ENCODE measurements around the gene BACH2. TPM values are rescaled to one million over a fixed set of nuclear protein-coding genes. Genes with fewer than 3 reads are reported as not detected.
"Not testable (repeated sequence)": the region's sequence is repeated elsewhere in the genome, so short reads cannot be mapped to it uniquely, and the experiment has no call there.

BACH2 gene
- total RNA-seq, 1 donor from 2014 or later = 34.1 TPM

DNA sequence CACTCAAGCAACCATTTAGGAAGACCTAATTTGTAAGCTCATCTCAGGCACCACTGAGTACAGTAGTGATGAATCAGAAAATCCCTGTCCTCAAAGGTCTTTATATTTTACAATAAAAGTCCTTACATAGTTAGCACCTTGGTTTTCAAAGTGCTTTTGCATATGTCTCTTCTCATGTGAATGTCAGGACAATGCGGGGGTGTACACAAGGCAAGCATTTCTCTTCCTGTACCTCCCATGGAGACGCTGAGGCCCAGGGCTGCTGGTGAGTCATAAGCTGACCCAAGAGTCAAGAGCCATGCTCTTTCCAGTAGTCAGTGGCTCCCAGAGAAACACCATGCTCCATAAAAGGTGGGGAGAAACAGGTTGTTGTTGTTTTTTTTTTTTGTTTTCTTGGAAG, 228.4 kb downstream of the BACH2 start:
- Mint-ChIP-seq H3K9me3 (peaks cover 4% of the 10 kb centered on the region), H3K27ac (no peak overlapping the region), H3K4me3 (no peak overlapping the region), H3K36me3 (peaks cover 5% of the 10 kb centered on the region), H3K27me3 (ENCODE audit: low read depth) (no peaks in the 10 kb centered on the region), H3K4me1 (peaks cover 9% of the 10 kb centered on the region)
- TF ChIP-seq, protein P1, sequence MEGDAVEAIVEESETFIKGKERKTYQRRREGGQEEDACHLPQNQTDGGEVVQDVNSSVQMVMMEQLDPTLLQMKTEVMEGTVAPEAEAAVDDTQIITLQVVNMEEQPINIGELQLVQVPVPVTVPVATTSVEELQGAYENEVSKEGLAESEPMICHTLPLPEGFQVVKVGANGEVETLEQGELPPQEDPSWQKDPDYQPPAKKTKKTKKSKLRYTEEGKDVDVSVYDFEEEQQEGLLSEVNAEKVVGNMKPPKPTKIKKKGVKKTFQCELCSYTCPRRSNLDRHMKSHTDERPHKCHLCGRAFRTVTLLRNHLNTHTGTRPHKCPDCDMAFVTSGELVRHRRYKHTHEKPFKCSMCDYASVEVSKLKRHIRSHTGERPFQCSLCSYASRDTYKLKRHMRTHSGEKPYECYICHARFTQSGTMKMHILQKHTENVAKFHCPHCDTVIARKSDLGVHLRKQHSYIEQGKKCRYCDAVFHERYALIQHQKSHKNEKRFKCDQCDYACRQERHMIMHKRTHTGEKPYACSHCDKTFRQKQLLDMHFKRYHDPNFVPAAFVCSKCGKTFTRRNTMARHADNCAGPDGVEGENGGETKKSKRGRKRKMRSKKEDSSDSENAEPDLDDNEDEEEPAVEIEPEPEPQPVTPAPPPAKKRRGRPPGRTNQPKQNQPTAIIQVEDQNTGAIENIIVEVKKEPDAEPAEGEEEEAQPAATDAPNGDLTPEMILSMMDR (IDR thresholded peaks at IDR 0.05; ENCODE audit: unreplicated experiment) = no peak
- no peak for DNase-seq (ENCODE audit: low spot score in 2 of 2, unreplicated experiment in 2 of 2)

DNA sequence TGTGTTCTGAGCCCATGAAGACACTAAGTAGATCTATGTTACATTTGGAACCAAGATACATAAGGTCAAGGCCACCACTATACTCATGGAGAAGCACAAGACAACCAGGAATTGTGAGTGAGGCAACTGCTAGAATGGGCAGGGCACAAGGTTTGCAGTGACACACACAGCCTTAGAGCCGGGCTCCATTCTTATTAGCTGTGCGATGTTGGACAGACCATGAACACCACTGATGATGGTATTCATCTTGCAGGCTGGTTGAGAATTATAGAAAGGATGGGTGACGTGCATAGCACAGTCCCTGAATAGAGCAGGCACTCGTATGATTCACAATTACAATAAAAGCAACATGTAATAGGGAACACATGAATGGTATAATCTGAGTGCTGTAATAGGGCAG, 229.9 kb downstream of the BACH2 start:
- TF ChIP-seq, protein P1 (IDR thresholded peaks at IDR 0.05; ENCODE audit: unreplicated experiment) = no peak
- Mint-ChIP-seq H3K9me3 (peaks cover 4% of the 10 kb centered on the region), H3K4me3 (no peak overlapping the region), H3K27ac (no peak overlapping the region), H3K36me3 (peaks cover 5% of the 10 kb centered on the region), H3K27me3 (ENCODE audit: low read depth) (no peaks in the 10 kb centered on the region), H3K4me1 (no peaks in the 10 kb centered on the region)
- no peak for DNase-seq (ENCODE audit: low spot score in 2 of 2, unreplicated experiment in 2 of 2)

GRCh38 chr6:90065173-90065572, 231.5 kb downstream of the BACH2 start:
- TF ChIP-seq, protein P1 (IDR thresholded peaks at IDR 0.05; ENCODE audit: unreplicated experiment) = no peak
- no peak overlapping the region for H3K4me3 Mint-ChIP-seq
- no peaks in the 10 kb centered on the region for H3K4me1 Mint-ChIP-seq
- H3K27me3 Mint-ChIP-seq (ENCODE audit: low read depth) = no peaks in the 10 kb centered on the region
- peaks cover 6% of the 10 kb centered on the region for H3K36me3 Mint-ChIP-seq
- no peak for DNase-seq (ENCODE audit: low spot score in 2 of 2, unreplicated experiment in 2 of 2)
- no peak overlapping the region for H3K27ac Mint-ChIP-seq
- peaks cover 5% of the 10 kb centered on the region for H3K9me3 Mint-ChIP-seq

DNA sequence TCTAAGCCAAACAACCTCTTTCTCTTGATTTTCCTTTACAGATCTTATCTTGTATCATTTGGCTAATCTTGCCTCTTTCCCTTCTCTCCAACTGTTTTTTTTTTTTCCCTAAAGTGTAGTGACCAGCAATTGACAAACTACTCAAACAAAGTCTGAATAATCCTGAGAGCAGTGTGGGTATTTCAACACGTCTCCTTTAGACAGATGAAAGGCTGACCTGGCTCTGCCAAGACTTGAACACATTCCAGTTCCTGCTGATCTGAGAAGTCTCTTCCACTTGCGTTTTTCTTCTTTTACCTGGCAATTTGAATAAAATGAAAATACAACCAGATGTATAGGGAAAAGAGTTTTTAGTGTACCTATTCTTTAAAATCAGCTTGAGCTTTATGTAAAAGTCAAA, 234.0 kb downstream of the BACH2 start:
- Mint-ChIP-seq H3K4me3 (no peak overlapping the region), H3K36me3 (peaks cover 16% of the 10 kb centered on the region), H3K27ac (no peak overlapping the region), H3K4me1 (no peaks in the 10 kb centered on the region), H3K27me3 (ENCODE audit: low read depth) (no peaks in the 10 kb centered on the region), H3K9me3 (peaks cover 11% of the 10 kb centered on the region)
- no peak for DNase-seq (ENCODE audit: low spot score in 2 of 2, unreplicated experiment in 2 of 2)
- TF ChIP-seq, protein P1 (IDR thresholded peaks at IDR 0.05; ENCODE audit: unreplicated experiment) = no peak

DNA sequence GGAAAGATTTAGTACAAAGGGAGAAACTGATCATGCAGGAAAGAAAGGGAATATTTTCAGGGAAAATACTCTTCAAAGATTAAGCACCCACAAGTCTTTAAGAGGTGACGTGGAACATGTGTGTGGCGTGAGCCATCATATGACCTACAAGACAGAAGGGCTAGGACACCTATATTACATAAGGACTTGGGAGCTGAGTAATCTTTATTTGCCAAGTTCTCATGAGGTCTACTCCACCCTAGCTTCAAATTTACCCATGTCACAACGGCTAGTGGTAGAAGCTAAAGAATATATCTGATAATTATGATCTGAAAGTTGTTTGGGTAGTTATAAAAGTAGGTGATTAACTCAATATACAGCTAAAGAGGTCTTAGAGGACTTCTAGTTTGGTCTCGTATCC, 234.6 kb downstream of the BACH2 start:
- no peak for DNase-seq (ENCODE audit: low spot score in 2 of 2, unreplicated experiment in 2 of 2)
- Mint-ChIP-seq H3K4me1 (no peaks in the 10 kb centered on the region), H3K27me3 (ENCODE audit: low read depth) (no peaks in the 10 kb centered on the region), H3K36me3 (peaks cover 21% of the 10 kb centered on the region), H3K9me3 (peaks cover 13% of the 10 kb centered on the region), H3K4me3 (no peak overlapping the region), H3K27ac (no peak overlapping the region)
- TF ChIP-seq, protein P1 (IDR thresholded peaks at IDR 0.05; ENCODE audit: unreplicated experiment) = no peak

DNA sequence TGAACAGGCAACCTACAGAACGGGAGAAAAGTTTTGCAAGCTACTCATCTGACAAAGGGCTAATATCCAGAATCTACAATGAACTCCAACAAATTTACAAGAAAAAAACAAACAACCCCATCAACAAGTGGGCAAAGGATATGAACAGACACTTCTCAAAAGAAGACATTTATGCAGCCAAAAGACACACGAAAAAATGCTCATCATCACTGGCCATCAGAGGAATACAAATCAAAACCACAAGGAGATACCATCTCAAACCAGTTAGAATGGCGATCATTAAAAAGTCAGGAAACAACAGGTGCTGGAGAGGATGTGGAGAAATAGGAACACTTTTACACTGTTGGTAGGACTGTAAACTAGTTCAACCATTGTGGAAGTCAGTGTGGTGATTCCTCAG, 237.5 kb downstream of the BACH2 start:
- H3K36me3 Mint-ChIP-seq = peaks cover 26% of the 10 kb centered on the region
- not testable (repeated sequence) for H3K4me1 Mint-ChIP-seq; H3K27ac Mint-ChIP-seq; H3K4me3 Mint-ChIP-seq; H3K27me3 Mint-ChIP-seq (ENCODE audit: low read depth); DNase-seq (ENCODE audit: low spot score in 2 of 2, unreplicated experiment in 2 of 2)
- peaks cover 27% of the 10 kb centered on the region for H3K9me3 Mint-ChIP-seq

- H3K4me1 Mint-ChIP-seq; H3K27me3 Mint-ChIP-seq (ENCODE audit: low read depth); H3K4me3 Mint-ChIP-seq; H3K27ac Mint-ChIP-seq; DNase-seq (ENCODE audit: low spot score in 2 of 2, unreplicated experiment in 2 of 2): not testable (repeated sequence)
- Mint-ChIP-seq H3K9me3 (peaks cover 43% of the 10 kb centered on the region), H3K36me3 (peaks cover 40% of the 10 kb centered on the region)
These were observed 240.7 kb downstream of the BACH2 start for GRCh38 chr6:90055924-90056323.

- H3K36me3 Mint-ChIP-seq = peaks cover 36% of the 10 kb centered on the region
- H3K27me3 Mint-ChIP-seq (ENCODE audit: low read depth); H3K4me1 Mint-ChIP-seq; DNase-seq (ENCODE audit: low spot score in 2 of 2, unreplicated experiment in 2 of 2); H3K4me3 Mint-ChIP-seq; H3K27ac Mint-ChIP-seq: not testable (repeated sequence)
- H3K9me3 Mint-ChIP-seq = peaks cover 38% of the 10 kb centered on the region
These were observed 242.4 kb downstream of the BACH2 start for GRCh38 chr6:90054193-90054592.

Data from mesothelial cell of epicardium (in vitro differentiated cells).